Measurements from ENCODE around the gene TNFAIP8.

DNA sequence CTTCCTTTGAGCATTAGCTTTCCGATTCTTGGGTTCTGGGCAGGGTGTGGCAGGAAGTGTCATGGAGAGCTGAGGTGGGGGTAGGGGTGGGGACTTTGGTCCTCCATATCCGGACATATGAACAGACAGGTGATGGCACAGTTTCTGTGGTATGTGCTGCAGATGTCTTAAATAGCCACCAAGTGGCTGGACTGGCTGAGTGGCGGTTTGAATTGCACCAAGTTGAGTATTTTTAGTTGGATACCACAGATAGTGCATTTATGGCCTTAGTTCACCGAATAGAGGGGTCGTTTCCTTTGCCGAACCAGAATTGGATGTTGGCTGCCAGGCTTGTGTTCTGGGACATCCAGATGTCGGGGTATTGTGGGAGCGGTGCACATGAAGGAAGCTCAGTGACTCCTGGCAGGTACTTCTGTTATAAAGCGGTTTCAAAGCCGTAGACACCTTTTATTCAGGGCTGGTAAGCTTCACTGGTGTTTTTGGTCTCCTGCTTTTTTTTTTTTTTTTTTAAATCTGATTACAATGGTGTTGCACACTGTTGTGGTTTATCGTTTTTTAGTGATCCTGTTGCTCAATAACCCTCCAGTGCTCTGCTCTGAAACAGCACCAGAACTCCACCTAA is 15.1 kb upstream of the TNFAIP8 start:
- TF ChIP-seq ZBTB33 (IDR thresholded peaks at IDR 0.05; ENCODE audit: borderline replicate concordance, low read depth) (no peak), CTCF (IDR thresholded peaks at IDR 0.05) (no peak), POLR2AphosphoS5 (IDR thresholded peaks at IDR 0.05; ENCODE audit: low read depth, low read length) (no peak), GATA2 (CRISPR knock-in tag; IDR thresholded peaks at IDR 0.05) (no peak)

Measured in SK-N-SH (cell line).